BJ (cell line): ENCODE results near the gene TCF4. TPM values are rescaled to one million over a fixed set of nuclear protein-coding genes. Genes with fewer than 3 reads are reported as not detected.

Experiments used
- CTCF ChIA-PET: fragments of 350-600 bp; formaldehyde crosslinking; extraction: SDS; loops from one replicate; lab custom pipeline; 2021; ENCODE audit warnings: antibody characterized with exemption, inconsistent platforms; lab: Yijun Ruan, JAX
- POLR2A ChIA-PET: fragments of 300-600 bp; sonication (Branson Sonifier 250); formaldehyde crosslinking; extraction: SDS; loops from one replicate; lab custom pipeline; 2021; ENCODE audit warnings: antibody characterized with exemption; lab: Charles Lee
- DNase-seq: peaks from one replicate; pipeline ENCODE4 v3.0.0-alpha.2; 2011; ENCODE audit warnings: low read depth
- H3K27me3 ChIP-seq: 2 replicates; pipeline ENCODE4 v1.6.0; 2011; ENCODE audit warnings: low read length; ENCODE audit not compliant: control insufficient read depth, insufficient read depth
- H3K36me3 ChIP-seq: 2 replicates; pipeline ENCODE4 v1.5.1; 2011; ENCODE audit warnings: low read length; ENCODE audit not compliant: control insufficient read depth, insufficient read depth
- H3K4me3 ChIP-seq: 2 replicates; pipeline ENCODE4 v1.5.1; 2011; ENCODE audit warnings: low read depth, mild to moderate bottlenecking, control low read depth, low read length
- polyA plus RNA-seq: library from polyadenylated mRNA; depleted of rRNA; stranded (reverse); fragments of >200 nt; gene quantifications from 2 replicates; pipeline ENCODE4 v1.2.3, GENCODE V29; 2011
- TF ChIP-seq, protein P1 (sequence below): IDR thresholded peaks from 2 replicates; pipeline ENCODE4 v1.5.1; 2011; ENCODE audit warnings: low read depth, mild to moderate bottlenecking, control low read depth, inconsistent platforms, low read length, moderate library complexity; ENCODE audit not compliant: insufficient read depth

Gene TCF4
- polyA plus RNA-seq, 1 experiment: 65.8 TPM

DNA sequence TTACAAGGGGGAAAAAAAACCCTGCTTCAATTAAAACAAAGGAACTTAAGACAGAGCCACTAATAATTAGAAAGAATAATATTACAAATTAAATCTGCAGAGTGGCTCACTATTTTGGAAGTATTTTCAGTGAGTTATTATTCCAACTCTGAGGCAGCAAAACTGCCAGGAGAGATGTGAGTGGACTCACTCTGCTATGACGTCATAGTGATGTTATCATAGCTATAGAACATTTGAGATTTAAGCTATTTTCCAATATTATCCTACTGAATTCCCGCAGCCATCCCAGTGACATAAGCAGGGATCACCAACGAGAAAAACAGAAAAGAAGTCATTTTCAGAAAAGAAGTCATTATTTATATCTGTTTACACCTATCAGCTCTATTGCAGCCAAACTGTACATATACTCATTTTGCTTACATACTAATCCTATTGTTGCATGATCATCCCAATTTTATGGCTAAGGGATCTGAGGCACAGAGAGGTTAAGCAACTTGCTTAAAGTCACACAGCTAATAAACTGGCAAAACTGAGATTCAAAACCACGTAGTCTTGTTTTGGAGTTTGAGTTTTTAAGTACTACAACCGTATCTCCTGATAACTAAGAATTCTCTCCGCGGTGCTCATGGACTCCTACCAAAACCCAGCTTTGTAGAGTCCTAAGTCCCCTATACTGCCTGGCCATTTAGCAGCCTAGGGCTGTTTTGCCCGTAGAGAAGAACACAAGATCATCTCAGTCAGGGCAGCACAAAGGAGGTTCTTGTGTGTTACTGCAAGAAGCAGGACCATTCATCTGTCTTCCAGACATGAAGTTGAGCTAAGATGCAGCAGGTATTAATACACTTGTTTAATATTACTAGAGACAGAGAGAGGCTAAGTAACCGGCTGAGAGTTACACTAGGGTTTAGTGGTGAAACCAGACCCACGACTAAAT, 299.8 kb downstream of the TCF4 start:
- ChIA-PET POLR2A (no interaction called here), CTCF (interaction anchor here (1.3 to 4.0 kb wide), 3 partner anchors 10 to 53 kb away, joined by 4 to 12 read pairs (median 9); no protein-coding TSS in a partner anchor)
- TF ChIP-seq, protein P1, sequence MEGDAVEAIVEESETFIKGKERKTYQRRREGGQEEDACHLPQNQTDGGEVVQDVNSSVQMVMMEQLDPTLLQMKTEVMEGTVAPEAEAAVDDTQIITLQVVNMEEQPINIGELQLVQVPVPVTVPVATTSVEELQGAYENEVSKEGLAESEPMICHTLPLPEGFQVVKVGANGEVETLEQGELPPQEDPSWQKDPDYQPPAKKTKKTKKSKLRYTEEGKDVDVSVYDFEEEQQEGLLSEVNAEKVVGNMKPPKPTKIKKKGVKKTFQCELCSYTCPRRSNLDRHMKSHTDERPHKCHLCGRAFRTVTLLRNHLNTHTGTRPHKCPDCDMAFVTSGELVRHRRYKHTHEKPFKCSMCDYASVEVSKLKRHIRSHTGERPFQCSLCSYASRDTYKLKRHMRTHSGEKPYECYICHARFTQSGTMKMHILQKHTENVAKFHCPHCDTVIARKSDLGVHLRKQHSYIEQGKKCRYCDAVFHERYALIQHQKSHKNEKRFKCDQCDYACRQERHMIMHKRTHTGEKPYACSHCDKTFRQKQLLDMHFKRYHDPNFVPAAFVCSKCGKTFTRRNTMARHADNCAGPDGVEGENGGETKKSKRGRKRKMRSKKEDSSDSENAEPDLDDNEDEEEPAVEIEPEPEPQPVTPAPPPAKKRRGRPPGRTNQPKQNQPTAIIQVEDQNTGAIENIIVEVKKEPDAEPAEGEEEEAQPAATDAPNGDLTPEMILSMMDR: no peak
- Histone ChIP-seq H3K36me3 (no peaks in the 10 kb centered on the region; the same call in 1 of the 2 replicates), H3K27me3 (no peaks in the 10 kb centered on the region), H3K4me3 (no peak overlapping the region)
- DNase-seq: no peak

DNA sequence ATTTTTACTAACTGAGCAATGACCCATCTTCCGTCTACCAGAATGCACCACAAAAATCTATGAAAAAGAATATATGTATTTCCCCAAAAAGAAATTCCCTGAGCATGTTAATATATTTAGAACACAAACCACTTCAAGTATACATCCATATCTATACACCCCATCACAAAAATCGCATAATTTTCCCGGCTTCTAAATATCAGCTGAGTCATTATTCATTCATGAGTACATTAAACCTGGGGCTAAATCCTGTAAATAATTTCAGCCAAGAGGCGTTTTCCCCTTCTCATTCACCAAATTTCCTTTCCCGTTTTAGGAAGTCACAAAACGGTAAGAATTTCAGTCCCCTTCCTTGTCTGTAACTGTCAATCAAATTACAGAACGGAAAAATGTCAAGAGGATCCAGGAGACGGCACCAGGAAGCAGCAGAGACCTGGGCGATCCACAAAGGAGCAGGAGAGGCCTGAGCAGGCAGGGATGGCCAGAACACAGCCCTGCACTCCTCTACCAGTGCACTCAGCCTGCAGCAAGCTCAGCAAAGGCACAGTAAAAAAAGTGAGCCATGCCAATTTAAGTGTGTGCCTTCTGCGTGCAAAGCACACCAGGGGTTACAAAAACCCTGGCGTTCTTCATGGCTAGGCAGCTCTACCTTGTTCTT, 300.7 kb downstream of the TCF4 start:
- CTCF ChIA-PET: interaction anchor here (0.6 to 4.0 kb wide), 5 partner anchors 9 to 1198 kb away, joined by 3 to 12 read pairs (median 3); no protein-coding TSS in a partner anchor
- POLR2A ChIA-PET: interaction anchor here (0.6 kb wide), 1 partner anchor 35 kb away, joined by 16 read pairs; no protein-coding TSS in a partner anchor
- H3K27me3 ChIP-seq: no peaks in the 10 kb centered on the region
- no peak for DNase-seq
- no peaks in the 10 kb centered on the region; the same call in 1 of the 2 replicates for H3K36me3 ChIP-seq
- TF ChIP-seq, protein P1: no peak
- H3K4me3 ChIP-seq: no peak overlapping the region

DNA sequence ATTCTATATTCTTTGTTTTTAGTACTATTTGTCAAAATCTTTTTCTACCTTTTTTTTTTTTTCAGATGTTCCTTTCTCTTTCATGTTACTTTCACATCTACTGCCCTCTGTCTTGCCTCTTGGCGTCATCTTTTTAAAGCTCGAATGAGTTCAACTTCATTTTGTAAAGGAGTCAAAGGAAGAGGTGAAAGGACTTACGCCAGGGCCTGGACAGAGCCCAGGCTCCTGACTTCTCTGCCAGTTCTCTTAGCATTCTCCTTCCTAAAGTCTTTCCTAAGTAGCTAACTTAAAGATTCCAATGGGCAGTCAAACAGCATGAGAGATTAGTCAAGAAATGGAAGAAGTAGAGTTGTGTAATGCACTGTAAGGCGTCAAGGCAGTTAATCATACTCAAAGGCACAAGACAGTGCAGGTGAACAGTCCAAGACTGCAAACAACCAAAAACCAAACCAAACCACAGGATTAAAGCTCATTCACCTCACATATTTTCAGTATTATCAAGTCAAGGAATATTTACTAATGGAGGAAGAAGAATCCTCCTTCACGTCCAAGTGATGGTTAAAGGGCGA, 301.7 kb downstream of the TCF4 start:
- Histone ChIP-seq H3K27me3 (no peaks in the 10 kb centered on the region), H3K4me3 (no peak overlapping the region), H3K36me3 (no peaks in the 10 kb centered on the region; the same call in 1 of the 2 replicates)
- CTCF ChIA-PET: interaction anchor here (0.6 to 4.0 kb wide), 4 partner anchors 11 to 1198 kb away, joined by 3 to 12 read pairs (median 6); no protein-coding TSS in a partner anchor
- DNase-seq: no peak
- POLR2A ChIA-PET: interaction anchor here (0.6 kb wide), 1 partner anchor 193 kb away, joined by 4 read pairs; no protein-coding TSS in a partner anchor
- TF ChIP-seq, protein P1: no peak

DNA sequence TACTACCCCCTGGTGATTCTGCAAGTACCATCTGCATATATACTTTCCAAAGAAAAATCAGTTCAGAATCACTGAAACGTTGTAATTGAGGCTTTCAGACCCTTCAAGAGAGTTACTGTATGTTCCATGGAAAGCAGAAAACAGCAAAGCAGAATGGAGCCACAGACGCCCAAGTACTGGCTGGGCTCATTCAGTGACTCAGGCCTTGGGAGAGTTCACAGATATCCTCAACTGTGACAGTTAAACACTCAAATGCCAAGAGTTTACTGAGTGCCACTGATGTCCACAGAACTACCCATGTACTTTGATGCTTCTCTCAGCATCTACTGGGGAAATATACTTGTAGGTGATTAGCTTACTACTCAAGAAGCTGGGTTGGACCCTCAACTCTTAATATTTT, 303.4 kb downstream of the TCF4 start:
- Histone ChIP-seq H3K27me3 (no peaks in the 10 kb centered on the region), H3K36me3 (no peaks in the 10 kb centered on the region; the same call in 1 of the 2 replicates), H3K4me3 (no peak overlapping the region)
- ChIA-PET POLR2A (no interaction called here), CTCF (no interaction called here)
- TF ChIP-seq, protein P1: no peak
- no peak for DNase-seq
